HCT116 (cell line): ENCODE data around the gene GARNL3.

ENCODE experiments used
- CBX3 ChIP-seq: IDR thresholded peaks from 2 replicates; pipeline ENCODE4 v1.6.1; 2012; ENCODE audit warnings: low read depth
- CEBPB ChIP-seq: IDR thresholded peaks from 2 replicates; pipeline ENCODE4 v1.6.1; 2012; ENCODE audit warnings: low read depth
- CTCF ChIP-seq, 3 experiments: fragments of 200-600 bp in 1 of 3; sonication (generic) in 1 of 3; IDR thresholded peaks in 2 of 3; conservative IDR thresholded peaks in 1 of 3; 2 replicates each; pipeline ENCODE4 v1.5.1; 2012 to 2017; ENCODE audit warnings: low read depth in 2 of 3, low read length in 2 of 3, antibody characterized with exemption in 1 of 3, borderline replicate concordance in 1 of 3, control low read depth in 1 of 3, mild to moderate bottlenecking in 1 of 3, mixed read lengths in 1 of 3, mixed run types in 1 of 3, moderate library complexity in 1 of 3; ENCODE audit not compliant: insufficient read depth in 1 of 3
- EGR1 ChIP-seq: IDR thresholded peaks from 2 replicates; pipeline ENCODE4 v1.6.1; 2012; ENCODE audit warnings: low read depth
- EZH2phosphoT487 ChIP-seq: fragments of 200-600 bp; IDR thresholded peaks from 2 replicates; pipeline ENCODE4 v1.6.1; 2018; ENCODE audit warnings: antibody characterized with exemption, borderline replicate concordance
- POLR2A ChIP-seq: IDR thresholded peaks from 2 replicates; pipeline ENCODE4 v1.7.0; 2011; ENCODE audit warnings: borderline replicate concordance; ENCODE audit not compliant: insufficient read depth, insufficient read length; ENCODE audit errors: extremely low read depth
- TF ChIP-seq, protein P1 (sequence below): IDR thresholded peaks from 2 replicates; pipeline ENCODE4 v1.6.1; 2011; ENCODE audit warnings: mild to moderate bottlenecking, low read length, moderate library complexity; ENCODE audit not compliant: insufficient replicate concordance; ENCODE audit errors: extremely low read depth

DNA sequence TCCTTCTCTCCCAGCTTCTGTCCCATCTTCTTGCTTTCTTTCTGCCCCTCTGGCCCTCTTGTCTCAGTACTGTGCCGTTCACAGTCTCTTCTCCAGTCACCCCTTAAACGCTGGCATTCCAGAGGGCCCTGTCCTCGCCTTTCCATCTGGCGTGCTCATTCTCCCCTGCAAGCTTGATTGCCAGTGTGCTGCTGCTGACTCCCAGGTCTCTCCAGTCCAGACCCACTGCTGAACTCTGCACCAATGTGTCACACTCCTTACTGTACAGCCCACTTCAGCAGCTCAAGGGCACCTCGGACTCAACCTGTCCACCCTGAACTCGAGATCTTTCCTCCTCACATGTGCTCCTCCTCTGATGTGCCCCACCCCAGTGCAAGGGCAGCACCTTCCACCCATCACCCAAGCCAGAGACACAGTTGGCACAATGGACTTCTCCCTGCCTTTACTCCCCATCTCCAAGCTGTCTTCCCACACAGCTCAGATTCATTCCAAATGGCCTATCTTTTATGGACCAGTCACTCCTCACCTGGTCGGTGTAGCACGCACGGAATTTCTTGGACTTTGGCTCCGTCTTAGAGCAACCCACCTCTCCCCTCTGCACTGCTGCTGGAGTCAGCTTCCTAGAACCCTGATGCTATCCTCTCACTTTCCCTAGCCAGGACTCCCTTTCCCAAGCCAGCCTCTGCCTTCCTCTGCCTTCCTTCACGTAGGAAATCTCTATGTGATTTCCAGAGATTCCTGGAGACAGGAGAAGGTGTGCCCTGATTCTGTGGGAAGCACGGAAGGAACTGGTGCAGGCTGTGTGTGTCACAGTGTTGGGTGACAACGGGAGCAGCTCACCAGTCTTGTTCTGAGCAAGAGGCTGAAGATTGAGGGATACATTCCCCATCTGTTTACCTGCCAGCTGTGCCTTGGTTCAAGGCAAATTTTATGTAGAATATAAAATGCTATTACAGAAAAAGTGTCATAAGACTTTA lies 106.4 kb downstream of the GARNL3 start:
- no peak for TF ChIP-seq CTCF (IDR thresholded peaks at IDR 0.05 in 2 of 3, conservative IDR thresholded peaks at IDR 0.05 in 1 of 3; ENCODE audit: borderline replicate concordance in 1 of 3, insufficient read depth in 1 of 3, low read depth in 2 of 3, low read length in 2 of 3)
- TF ChIP-seq POLR2A, result no peak
- no peak for TF ChIP-seq CEBPB
- TF ChIP-seq CBX3, result no peak
- TF ChIP-seq, protein P1, sequence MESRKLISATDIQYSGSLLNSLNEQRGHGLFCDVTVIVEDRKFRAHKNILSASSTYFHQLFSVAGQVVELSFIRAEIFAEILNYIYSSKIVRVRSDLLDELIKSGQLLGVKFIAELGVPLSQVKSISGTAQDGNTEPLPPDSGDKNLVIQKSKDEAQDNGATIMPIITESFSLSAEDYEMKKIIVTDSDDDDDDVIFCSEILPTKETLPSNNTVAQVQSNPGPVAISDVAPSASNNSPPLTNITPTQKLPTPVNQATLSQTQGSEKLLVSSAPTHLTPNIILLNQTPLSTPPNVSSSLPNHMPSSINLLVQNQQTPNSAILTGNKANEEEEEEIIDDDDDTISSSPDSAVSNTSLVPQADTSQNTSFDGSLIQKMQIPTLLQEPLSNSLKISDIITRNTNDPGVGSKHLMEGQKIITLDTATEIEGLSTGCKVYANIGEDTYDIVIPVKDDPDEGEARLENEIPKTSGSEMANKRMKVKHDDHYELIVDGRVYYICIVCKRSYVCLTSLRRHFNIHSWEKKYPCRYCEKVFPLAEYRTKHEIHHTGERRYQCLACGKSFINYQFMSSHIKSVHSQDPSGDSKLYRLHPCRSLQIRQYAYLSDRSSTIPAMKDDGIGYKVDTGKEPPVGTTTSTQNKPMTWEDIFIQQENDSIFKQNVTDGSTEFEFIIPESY, result no peak
- no peak for TF ChIP-seq EZH2phosphoT487
- TF ChIP-seq EGR1, result no peak
